Activated naive CD4-positive, alpha-beta T cell treated with Interleukin-2 at 50 U/mL for 16 hours (primary cell): Measurements from ENCODE around the gene USE1.

Experiments used
- DNase-seq: peaks from one replicate; pipeline ENCODE4 v3.0.0-alpha.2; 2020

The USE1 gene

DNA sequence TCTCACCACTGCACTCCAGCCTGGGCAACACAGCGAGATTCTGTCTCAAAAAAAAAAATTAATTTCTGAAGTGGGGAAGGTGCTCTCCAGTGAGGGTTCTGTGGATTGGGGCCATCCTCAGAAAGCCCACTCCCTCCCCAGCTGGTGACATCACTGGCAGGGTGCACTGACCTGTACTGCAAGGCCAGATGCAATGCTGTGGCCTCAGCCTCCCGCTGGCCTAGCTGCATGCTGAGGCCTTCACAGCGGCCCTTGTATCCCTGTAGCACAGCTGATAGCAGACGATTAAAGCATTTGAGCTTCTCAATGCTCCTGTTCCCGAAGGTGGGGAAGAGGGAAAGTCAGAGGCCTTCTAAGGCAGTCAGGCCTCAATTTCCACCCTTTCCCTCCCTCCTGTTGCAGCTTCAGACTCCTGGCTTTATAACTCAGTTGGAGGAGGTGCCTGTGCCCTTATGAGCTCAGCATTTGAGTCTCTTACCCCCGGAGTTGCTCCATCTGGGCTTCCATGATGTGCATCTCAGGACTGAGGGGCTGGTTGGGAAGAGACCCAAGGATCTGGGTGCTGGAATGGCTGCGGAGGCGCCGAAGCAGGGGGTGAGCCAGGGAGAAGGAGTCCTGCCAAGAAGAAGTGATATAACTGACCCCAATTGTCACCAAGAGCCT, 44.1 kb downstream of the USE1 start:
- no peak for DNase-seq

- DNase-seq = no peak
Measured at GRCh38 chr19:17259934-17260333, 44.8 kb downstream of the USE1 start.

- DNase-seq = peak; percentile 91
Measured at GRCh38 chr19:17260842-17261325, 45.7 kb downstream of the USE1 start.

DNA sequence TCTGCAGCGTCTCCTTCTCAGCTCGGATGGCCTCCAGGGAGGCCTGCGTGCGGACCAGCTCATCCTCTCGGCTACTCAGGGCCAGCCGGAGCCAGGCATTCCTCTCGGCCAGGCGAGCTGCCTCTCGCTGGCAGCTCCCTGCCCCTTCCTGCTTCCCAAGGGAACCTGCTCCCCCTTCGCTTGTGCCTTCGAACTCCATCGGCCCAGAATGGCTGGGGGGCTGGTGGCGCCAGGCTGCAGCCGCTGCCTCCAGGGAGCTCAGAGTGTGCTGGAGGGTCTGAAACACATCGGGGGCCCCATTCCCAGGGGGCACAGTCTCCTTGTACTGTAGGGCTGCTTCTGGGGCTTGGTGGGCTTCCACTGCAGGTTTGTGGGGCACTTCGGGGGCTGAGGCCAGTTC, 47.4 kb downstream of the USE1 start:
- no peak for DNase-seq

GRCh38 chr19:17263712-17264640, 48.8 kb downstream of the USE1 start:
- no peak for DNase-seq

GRCh38 chr19:17264641-17264979, 49.5 kb downstream of the USE1 start, which contains the start of gene USHBP1:
USHBP1 (minus strand) TSS chr19:17264745; CDS start chr19:17264299, 446 bp downstream.
- no peak for DNase-seq

DNA sequence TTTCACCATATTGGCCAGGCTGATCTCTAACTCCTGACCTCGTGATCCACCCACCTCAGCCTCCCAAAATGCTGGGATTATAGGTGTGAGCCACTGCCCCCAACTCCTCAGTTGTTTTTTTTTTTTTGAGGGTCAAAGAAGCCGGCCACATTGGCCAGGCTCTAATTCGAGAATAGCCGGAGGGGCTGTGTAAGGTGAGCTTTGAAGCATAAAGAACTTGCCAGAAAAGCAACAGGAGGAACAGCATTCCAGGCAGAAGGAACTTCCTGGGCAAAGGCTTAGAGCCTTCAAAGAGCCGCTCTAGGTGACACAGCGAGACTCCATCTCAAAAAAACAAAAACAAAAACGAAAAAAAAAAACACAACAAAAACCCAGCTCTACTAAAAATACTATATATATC, 50.9 kb downstream of the USE1 start:
- no peak for DNase-seq

DNA sequence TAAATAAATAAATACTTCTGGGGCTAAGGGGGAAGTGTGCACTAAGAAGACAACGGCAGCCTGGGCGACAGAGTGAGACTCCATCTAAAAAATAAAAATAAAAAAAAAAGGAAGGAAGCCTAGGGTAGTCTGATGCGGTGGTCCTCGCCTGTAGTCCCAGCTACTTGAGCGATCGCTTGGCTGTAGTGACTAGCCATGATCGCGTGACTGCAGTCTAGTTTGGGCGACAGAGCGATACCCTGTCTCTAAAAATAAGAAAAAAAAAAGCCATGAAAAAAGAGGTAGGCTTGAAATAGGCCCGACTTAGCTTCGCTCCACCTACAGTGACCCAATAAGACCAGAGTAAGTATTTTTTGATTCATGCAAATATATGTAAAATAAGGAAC, 51.4 kb downstream of the USE1 start:
- no peak for DNase-seq

- DNase-seq = peak; percentile 95
Measured at GRCh38 chr19:17266975-17267788, 52.0 kb downstream of the USE1 start, which contains the start of gene BABAM1. BABAM1 (plus strand) TSS chr19:17267443; CDS start chr19:17268807, 1,364 bp downstream.

- no peak for DNase-seq
Measured at GRCh38 chr19:17268754-17269153, 53.6 kb downstream of the USE1 start.
